A172 (cell line): ENCODE results near the gene AAMP. TPM values are rescaled to one million over a fixed set of nuclear protein-coding genes. Genes with fewer than 3 reads are reported as not detected.

Experiments
- DNase-seq: peaks from one replicate; pipeline ENCODE4 v3.0.0-alpha.2; 2015; ENCODE audit warnings: low spot score
- total RNA-seq: library from RNA; depleted of rRNA; stranded (reverse); fragments of >200 nt; shearing (Covaris generic); gene quantifications from 2 replicates; pipeline ENCODE4 v1.2.3, GENCODE V29; 2014

Gene AAMP
- total RNA-seq, 1 experiment from 2014 or later: 217 TPM

- no peak for DNase-seq
Observed at GRCh38 chr2:218293715-218294429, 23.9 kb upstream of the AAMP start.

- DNase-seq: peak; percentile 40
Observed at GRCh38 chr2:218292048-218293014, 22.4 kb upstream of the AAMP start, which contains the start of gene TMBIM1. Gene TMBIM1, minus strand, starts transcription at chr2:218292503. Its CDS starts 10,362 bp downstream, at chr2:218282141.

GRCh38 chr2:218291318-218292047 lies 21.5 kb upstream of the AAMP start:
- no peak for DNase-seq

GRCh38 chr2:218290316-218291261 lies 20.7 kb upstream of the AAMP start:
- no peak for DNase-seq

GRCh38 chr2:218289639-218290315 lies 19.8 kb upstream of the AAMP start:
- DNase-seq: no peak

- DNase-seq: peak; percentile 99
Observed at GRCh38 chr2:218286570-218287459, 16.9 kb upstream of the AAMP start.

GRCh38 chr2:218285604-218286003 lies 15.7 kb upstream of the AAMP start:
- DNase-seq: no peak

- DNase-seq: peak; percentile 74
Observed at GRCh38 chr2:218284106-218284811, 14.3 kb upstream of the AAMP start.

GRCh38 chr2:218282173-218282991 lies 12.4 kb upstream of the AAMP start:
- DNase-seq: no peak

GRCh38 chr2:218281449-218281848 lies 11.5 kb upstream of the AAMP start:
- no peak for DNase-seq

- DNase-seq: no peak
Observed at GRCh38 chr2:218280260-218280870, 10.4 kb upstream of the AAMP start.

GRCh38 chr2:218278531-218279360 lies 8.8 kb upstream of the AAMP start:
- no peak for DNase-seq

GRCh38 chr2:218277921-218278320 lies 8.0 kb upstream of the AAMP start:
- DNase-seq: no peak

GRCh38 chr2:218276986-218277755 lies 7.2 kb upstream of the AAMP start:
- DNase-seq: no peak

- DNase-seq: no peak
Observed at GRCh38 chr2:218275371-218276072, 5.6 kb upstream of the AAMP start.
